Stromal cell of bone marrow (primary cell): ENCODE measurements around the gene SCO2.
A peak's percentile ranks its signal among the peaks of the same experiment; 100 is the strongest.
"Not testable (repeated sequence)": the region's sequence is repeated elsewhere in the genome, so short reads cannot be mapped to it uniquely, and the experiment has no call there.

Experiments
- DNase-seq: peaks from one replicate; pipeline ENCODE4 v3.0.0-alpha.2; 2012; ENCODE audit warnings: low read depth

The SCO2 gene

GRCh38 chr22:50520184-50520583 is 5.2 kb downstream of the SCO2 start:
- not testable (repeated sequence) for DNase-seq

GRCh38 chr22:50519151-50519550 is 6.2 kb downstream of the SCO2 start:
- DNase-seq, result no peak

- no peak for DNase-seq
These were observed 6.8 kb downstream of the SCO2 start for GRCh38 chr22:50518606-50519005.

- no peak for DNase-seq
These were observed 7.7 kb downstream of the SCO2 start for GRCh38 chr22:50517495-50518260.

GRCh38 chr22:50516891-50517290 is 8.5 kb downstream of the SCO2 start:
- DNase-seq, result no peak

- DNase-seq, result no peak
These were observed 9.3 kb downstream of the SCO2 start for GRCh38 chr22:50516068-50516467.

GRCh38 chr22:50513175-50513574 is 12.2 kb downstream of the SCO2 start:
- no peak for DNase-seq

GRCh38 chr22:50508897-50509296 is 16.5 kb downstream of the SCO2 start:
- DNase-seq, result no peak

GRCh38 chr22:50507991-50508884 is 17.2 kb downstream of the SCO2 start, which contains the start of gene NCAPH2:
NCAPH2 (plus strand) TSS chr22:50508224; CDS start chr22:50508338, 114 bp downstream.
- DNase-seq, result peak; percentile 91

GRCh38 chr22:50507421-50507990 is 17.9 kb downstream of the SCO2 start, which contains the start of gene LMF2:
LMF2 (minus strand) TSS chr22:50507702; CDS start chr22:50507675, 27 bp downstream.
- DNase-seq, result no peak

GRCh38 chr22:50506611-50507420 is 18.6 kb downstream of the SCO2 start:
- DNase-seq, result no peak

- no peak for DNase-seq
These were observed 19.4 kb downstream of the SCO2 start for GRCh38 chr22:50505776-50506610.

- DNase-seq, result no peak
These were observed 20.1 kb downstream of the SCO2 start for GRCh38 chr22:50505276-50505775.

GRCh38 chr22:50504369-50505211 is 20.8 kb downstream of the SCO2 start:
- DNase-seq, result no peak

GRCh38 chr22:50503475-50504145 is 21.8 kb downstream of the SCO2 start:
- DNase-seq, result no peak

GRCh38 chr22:50502628-50503474 is 22.5 kb downstream of the SCO2 start:
- DNase-seq, result no peak

GRCh38 chr22:50502096-50502495 is 23.3 kb downstream of the SCO2 start:
- DNase-seq, result no peak

- no peak for DNase-seq
These were observed 24.9 kb downstream of the SCO2 start for GRCh38 chr22:50500452-50500851.
